ENCODE measurements around the gene WDR73. TPM values are rescaled to one million over a fixed set of nuclear protein-coding genes. Genes with fewer than 3 reads are reported as not detected.

WDR73 gene
- total RNA-seq, 1 experiment from 2014 or later, result 35.6 TPM

GRCh38 chr15:84699538-84700191, 45.6 kb upstream of the WDR73 start:
- no peak overlapping the region for H3K9ac ChIP-seq (ENCODE audit: low read length)
- POLR2A ChIA-PET, result interaction anchor here (1.2 kb wide), 1 partner anchor 16 kb away, joined by 3 read pairs; the partner anchor contains the start of gene SEC11A

More at GRCh38 chr15:84699538-84700191, 45.6 kb upstream of the WDR73 start:
- Histone ChIP-seq H3K9me2 (ENCODE audit: insufficient read depth) (no peaks in the 10 kb centered on the region), H3K27me3 (ENCODE audit: insufficient read depth, low read length) (no peaks in the 10 kb centered on the region), H3K79me2 (ENCODE audit: insufficient read depth, low read length) (peaks cover 98% of the 10 kb centered on the region), H2AFZ (ENCODE audit: low read depth, low read length, poor library complexity, severe bottlenecking) (no peak overlapping the region), H3K4me1 (ENCODE audit: control insufficient read depth in 1 of 2, insufficient read depth in 2 of 2, low read length in 2 of 2) (no peaks in the 10 kb centered on the region), H3K4me2 (ENCODE audit: low read length) (no peak overlapping the region), H4K20me1 (ENCODE audit: insufficient read depth) (peaks cover 13% of the 10 kb centered on the region; the same call in 1 of the 2 replicates), H3K4me3 (replicated peaks in 1 of 2; ENCODE audit: low read depth in 1 of 2, low read length in 2 of 2) (no peak overlapping the region), H3K27ac (ENCODE audit: low read depth, low read length) (no peak overlapping the region), H3K9me3 (ENCODE audit: control insufficient read depth in 1 of 2, insufficient read depth in 1 of 2, low read depth in 1 of 2, low read length in 2 of 2) (no peaks in the 10 kb centered on the region), H3K36me3 (ENCODE audit: control insufficient read depth in 1 of 2, insufficient read depth in 2 of 2, low read length in 2 of 2) (no peaks in the 10 kb centered on the region; a peak in 1 of 4 replicates)
- intact Hi-C loops (cut with micrococcal nuclease), result no loop called here
- CTCF ChIA-PET, result no interaction called here
- no TSS peak for BruUV-seq (replicated peaks)
- no peak for ATAC-seq
- DNase-seq (ENCODE audit: low read depth, low spot score), result no peak
- RAD21 ChIA-PET (ENCODE audit: low non-redundant PET in 1 of 2, low total read pairs in 2 of 2, uncharacterized antibody in 2 of 2, unreplicated experiment in 2 of 2), result no interaction called here
- TF ChIP-seq ATF3 (IDR thresholded peaks at IDR 0.05), result no peak
- no peak for TF ChIP-seq POLR2A (IDR thresholded peaks at IDR 0.05; ENCODE audit: borderline replicate concordance, extremely low read depth, insufficient read depth, insufficient read length)
- no peak for TF ChIP-seq EGR1 (IDR thresholded peaks at IDR 0.05; ENCODE audit: low read depth)
- no peak for TF ChIP-seq REST (IDR thresholded peaks at IDR 0.05; ENCODE audit: low read depth)
- no peak for TF ChIP-seq SRF (IDR thresholded peaks at IDR 0.05; ENCODE audit: low read depth)
- no peak for TF ChIP-seq EZH2 (IDR thresholded peaks at IDR 0.05)
- no peak for TF ChIP-seq FOSL1 (IDR thresholded peaks at IDR 0.05; ENCODE audit: low read depth)
- no peak for TF ChIP-seq RAD21 (IDR thresholded peaks at IDR 0.05; ENCODE audit: low read depth)
- TF ChIP-seq TCF7L2 (IDR thresholded peaks at IDR 0.05; ENCODE audit: borderline replicate concordance, extremely low read depth, insufficient read depth, insufficient read length), result no peak
- no peak for TF ChIP-seq SIN3A (IDR thresholded peaks at IDR 0.05; ENCODE audit: low read depth)
- TF ChIP-seq CEBPB (IDR thresholded peaks at IDR 0.05; ENCODE audit: low read depth), result no peak
- TF ChIP-seq YY1 (IDR thresholded peaks at IDR 0.05; ENCODE audit: extremely low read depth, insufficient replicate concordance, low read depth, low read length), result no peak
- TF ChIP-seq EZH2phosphoT487 (IDR thresholded peaks at IDR 0.05; ENCODE audit: borderline replicate concordance), result no peak
- no peak for TF ChIP-seq JUND (IDR thresholded peaks at IDR 0.05)
- no peak for TF ChIP-seq SP1 (IDR thresholded peaks at IDR 0.05; ENCODE audit: low read depth)
- TF ChIP-seq CBX3 (IDR thresholded peaks at IDR 0.05; ENCODE audit: low read depth), result no peak
- TF ChIP-seq CTCF (IDR thresholded peaks at IDR 0.05 in 2 of 3, conservative IDR thresholded peaks at IDR 0.05 in 1 of 3; ENCODE audit: borderline replicate concordance in 1 of 3, insufficient read depth in 1 of 3, low read depth in 2 of 3, low read length in 2 of 3), result no peak
- no peak for TF ChIP-seq ELF1 (IDR thresholded peaks at IDR 0.05; ENCODE audit: borderline replicate concordance, low read depth)
